Hepatocyte (in vitro differentiated cells): Measurements from ENCODE around the gene PACS1. TPM values are rescaled to one million over a fixed set of nuclear protein-coding genes. Genes with fewer than 3 reads are reported as not detected.

Experiments used
- DNase-seq: peaks from one replicate; pipeline ENCODE4 v3.0.0-alpha.2; 2016; ENCODE audit warnings: low spot score
- H2AFZ ChIP-seq: fragments of 200-600 bp; sonication (generic); 2 replicates; pipeline ENCODE4 v1.6.0; 2016; ENCODE audit warnings: antibody characterized with exemption, mild to moderate bottlenecking
- H3K27ac ChIP-seq: fragments of 200-600 bp; sonication (generic); 2 replicates; pipeline ENCODE4 v1.5.1; 2016; ENCODE audit warnings: mild to moderate bottlenecking
- H3K27me3 ChIP-seq: fragments of 200-600 bp; sonication (generic); 2 replicates; pipeline ENCODE4 v1.6.1; 2016
- H3K36me3 ChIP-seq: fragments of 200-600 bp; sonication (generic); replicated peaks from 2 replicates; pipeline ENCODE4 v1.5.1; 2016; ENCODE audit warnings: low read depth; ENCODE audit not compliant: insufficient read depth
- H3K4me1 ChIP-seq: fragments of 200-600 bp; sonication (generic); 2 replicates; pipeline ENCODE4 v1.5.1; 2016; ENCODE audit warnings: mild to moderate bottlenecking, moderate library complexity; ENCODE audit not compliant: insufficient read depth
- H3K4me2 ChIP-seq: fragments of 200-600 bp; sonication (generic); 2 replicates; pipeline ENCODE4 v1.6.0; 2016
- H3K4me3 ChIP-seq: fragments of 200-600 bp; sonication (generic); 2 replicates; pipeline ENCODE4 v1.5.1; 2016; ENCODE audit warnings: mild to moderate bottlenecking
- H3K79me2 ChIP-seq: fragments of 200-600 bp; sonication (generic); 2 replicates; pipeline ENCODE4 v1.6.0; 2017; ENCODE audit warnings: mild to moderate bottlenecking
- H3K9me2 ChIP-seq: fragments of 200-600 bp; sonication (generic); replicated peaks from 2 replicates; pipeline ENCODE4 v1.6.0; 2017; ENCODE audit warnings: mild to moderate bottlenecking; ENCODE audit not compliant: insufficient read depth
- H3K9me3 ChIP-seq: fragments of 200-600 bp; sonication (generic); 2 replicates; pipeline ENCODE4 v1.5.1; 2016; ENCODE audit warnings: low read depth, mild to moderate bottlenecking
- H4K20me1 ChIP-seq: fragments of 200-600 bp; sonication (generic); 2 replicates; pipeline ENCODE4 v1.6.0; 2016; ENCODE audit warnings: mild to moderate bottlenecking; ENCODE audit not compliant: insufficient read depth, poor library complexity, severe bottlenecking
- CTCF ChIP-seq: fragments of 200-600 bp; sonication (generic); IDR thresholded peaks from 2 replicates; pipeline ENCODE4 v1.5.1; 2016; ENCODE audit warnings: antibody characterized with exemption, mild to moderate bottlenecking; ENCODE audit not compliant: poor library complexity
- EZH2 ChIP-seq: fragments of 200-600 bp; sonication (generic); IDR thresholded peaks from 2 replicates; pipeline ENCODE4 v1.6.1; 2016; ENCODE audit warnings: antibody characterized with exemption, mild to moderate bottlenecking, borderline replicate concordance
- EZH2phosphoT487 ChIP-seq: fragments of 200-600 bp; sonication (generic); IDR thresholded peaks from one replicate; pipeline ENCODE4 v1.6.1; 2018; ENCODE audit warnings: antibody characterized with exemption, mild to moderate bottlenecking, low read depth, moderate library complexity; ENCODE audit not compliant: unreplicated experiment, severe bottlenecking
- WGBS: methylation state at CpG from one replicate; pipeline ENCODE4 v1.1.6; 2016; ENCODE audit warnings: low lambda C conversion rate; ENCODE audit errors: missing lambda C conversion rate; 5-methylcytosine and 5-hydroxymethylcytosine counted together
- polyA plus RNA-seq: library from polyadenylated mRNA; unstranded; fragments of >200 nt; fragmentation: Nextera tagmentation; extraction: Ambion mirVana; gene quantifications from 2 replicates; pipeline ENCODE4 v1.2.1, GENCODE V29; 2016
- total RNA-seq: library from RNA; depleted of rRNA; stranded (reverse); fragments of >200 nt; gene quantifications from 2 replicates; pipeline ENCODE4 v1.2.3, GENCODE V29; 2014

The PACS1 gene
- total and polyA plus RNA-seq, 2 experiments from 2014 or later = 28.2 to 71.5 TPM

- Histone ChIP-seq H3K36me3 (no peaks in the 10 kb centered on the region), H4K20me1 (no peaks in the 10 kb centered on the region), H2AFZ (no peak overlapping the region), H3K79me2 (no peaks in the 10 kb centered on the region), H3K4me1 (no peaks in the 10 kb centered on the region), H3K27me3 (no peaks in the 10 kb centered on the region), H3K4me3 (no peak overlapping the region), H3K27ac (peak overlapping the region; percentile 78), H3K4me2 (peak overlapping the region; percentile 41), H3K9me3 (no peaks in the 10 kb centered on the region), H3K9me2 (no peaks in the 10 kb centered on the region)
- DNase-seq = peak; percentile 96
- TF ChIP-seq EZH2phosphoT487 (no peak), CTCF (peak; percentile 100)
- WGBS = 30% methylated on average over 21 of the region's 21 CpGs
Observed at GRCh38 chr11:66222358-66223149, 152.5 kb downstream of the PACS1 start.

- no peaks in the 10 kb centered on the region for H4K20me1 ChIP-seq
- 94% methylated on average over 10 of the region's 10 CpGs for WGBS
- no peaks in the 10 kb centered on the region for H3K27me3 ChIP-seq
- no peaks in the 10 kb centered on the region for H3K79me2 ChIP-seq
- no peaks in the 10 kb centered on the region for H3K36me3 ChIP-seq
- no peaks in the 10 kb centered on the region for H3K4me1 ChIP-seq
- H3K27ac ChIP-seq = no peak overlapping the region
- no peaks in the 10 kb centered on the region for H3K9me3 ChIP-seq
- TF ChIP-seq EZH2 (no peak), EZH2phosphoT487 (no peak), CTCF (no peak)
- no peak overlapping the region for H3K4me2 ChIP-seq
- DNase-seq = no peak
- no peak overlapping the region for H2AFZ ChIP-seq
- no peak overlapping the region for H3K4me3 ChIP-seq
- no peaks in the 10 kb centered on the region for H3K9me2 ChIP-seq
Observed at GRCh38 chr11:66224226-66224855, 154.3 kb downstream of the PACS1 start.

GRCh38 chr11:66225066-66225465, 155.0 kb downstream of the PACS1 start:
- Histone ChIP-seq H3K27ac (no peak overlapping the region), H3K36me3 (no peaks in the 10 kb centered on the region), H3K4me3 (no peak overlapping the region), H3K9me2 (no peaks in the 10 kb centered on the region), H3K27me3 (no peaks in the 10 kb centered on the region), H3K4me2 (no peak overlapping the region), H3K4me1 (no peaks in the 10 kb centered on the region), H3K9me3 (no peaks in the 10 kb centered on the region), H4K20me1 (no peaks in the 10 kb centered on the region), H2AFZ (no peak overlapping the region), H3K79me2 (no peaks in the 10 kb centered on the region)
- 91% methylated on average over 2 of the region's 2 CpGs for WGBS
- TF ChIP-seq CTCF (no peak), EZH2 (no peak), EZH2phosphoT487 (no peak)
- DNase-seq = no peak
